Measurements from ENCODE around the gene SECISBP2L.

SECISBP2L gene

GRCh38 chr15:49035825-49036224 is 10.4 kb downstream of the SECISBP2L start:
- H3K9me2 ChIP-seq (replicated peaks; ENCODE audit: insufficient read depth, low read length) = no peaks in the 10 kb centered on the region
- H3K4me3 ChIP-seq (ENCODE audit: insufficient read depth, low read length, poor library complexity, severe bottlenecking) = no peak overlapping the region
- H4K20me1 ChIP-seq (ENCODE audit: low read depth, low read length) = peaks cover under 1% of the 10 kb centered on the region; the same call in 1 of the 2 replicates
- H3K79me2 ChIP-seq (ENCODE audit: insufficient read depth, low read length) = no peaks in the 10 kb centered on the region
- no peaks in the 10 kb centered on the region for H3K27me3 ChIP-seq (ENCODE audit: low read length)
- no peak overlapping the region for H3K27ac ChIP-seq (ENCODE audit: low read depth, low read length)
- H3K9me3 ChIP-seq (ENCODE audit: insufficient read depth, low read length) = no peaks in the 10 kb centered on the region
- H3K4me2 ChIP-seq (ENCODE audit: low read depth, low read length, poor library complexity, severe bottlenecking) = no peak overlapping the region
- no peaks in the 10 kb centered on the region for H3K36me3 ChIP-seq (ENCODE audit: low read length)
- H2AFZ ChIP-seq (ENCODE audit: low read depth, low read length, severe bottlenecking) = no peak overlapping the region
- TF ChIP-seq EZH2phosphoT487 (conservative IDR thresholded peaks at IDR 0.05; ENCODE audit: low read length) = no peak
- TF ChIP-seq CTCF (IDR thresholded peaks at IDR 0.05; ENCODE audit: insufficient read depth, low read length, poor library complexity, severe bottlenecking) = no peak
- H3F3A ChIP-seq (ENCODE audit: insufficient read depth) = no peaks in the 10 kb centered on the region; the same call in 1 of the 2 replicates
- no peak overlapping the region for H3K9ac ChIP-seq (ENCODE audit: low read length)

- no peak overlapping the region for H3K4me2 ChIP-seq (ENCODE audit: low read depth, low read length, poor library complexity, severe bottlenecking)
- H3K9ac ChIP-seq (ENCODE audit: low read length) = no peak overlapping the region
- no peaks in the 10 kb centered on the region for H3K9me3 ChIP-seq (ENCODE audit: insufficient read depth, low read length)
- TF ChIP-seq EZH2phosphoT487 (conservative IDR thresholded peaks at IDR 0.05; ENCODE audit: low read length) = no peak
- TF ChIP-seq CTCF (IDR thresholded peaks at IDR 0.05; ENCODE audit: insufficient read depth, low read length, poor library complexity, severe bottlenecking) = no peak
- no peak overlapping the region for H3K4me3 ChIP-seq (ENCODE audit: insufficient read depth, low read length, poor library complexity, severe bottlenecking)
- H3K27me3 ChIP-seq (ENCODE audit: low read length) = no peaks in the 10 kb centered on the region
- H4K20me1 ChIP-seq (ENCODE audit: low read depth, low read length) = no peaks in the 10 kb centered on the region
- H3K27ac ChIP-seq (ENCODE audit: low read depth, low read length) = no peak overlapping the region
- no peak overlapping the region for H2AFZ ChIP-seq (ENCODE audit: low read depth, low read length, severe bottlenecking)
- no peaks in the 10 kb centered on the region for H3K36me3 ChIP-seq (ENCODE audit: low read length)
- H3K9me2 ChIP-seq (replicated peaks; ENCODE audit: insufficient read depth, low read length) = no peaks in the 10 kb centered on the region
- no peaks in the 10 kb centered on the region for H3F3A ChIP-seq (ENCODE audit: insufficient read depth)
- H3K79me2 ChIP-seq (ENCODE audit: insufficient read depth, low read length) = no peaks in the 10 kb centered on the region
Observed at GRCh38 chr15:49032601-49033145, 13.6 kb downstream of the SECISBP2L start.

GRCh38 chr15:49031804-49032203 is 14.4 kb downstream of the SECISBP2L start:
- Histone ChIP-seq H3K9me3 (ENCODE audit: insufficient read depth, low read length) (no peaks in the 10 kb centered on the region), H3K36me3 (ENCODE audit: low read length) (no peaks in the 10 kb centered on the region), H4K20me1 (ENCODE audit: low read depth, low read length) (no peaks in the 10 kb centered on the region), H3K27ac (ENCODE audit: low read depth, low read length) (no peak overlapping the region), H3K9me2 (replicated peaks; ENCODE audit: insufficient read depth, low read length) (no peaks in the 10 kb centered on the region), H3K4me2 (ENCODE audit: low read depth, low read length, poor library complexity, severe bottlenecking) (no peak overlapping the region), H3K9ac (ENCODE audit: low read length) (no peak overlapping the region), H3K27me3 (ENCODE audit: low read length) (no peaks in the 10 kb centered on the region), H3F3A (ENCODE audit: insufficient read depth) (no peaks in the 10 kb centered on the region), H3K4me3 (ENCODE audit: insufficient read depth, low read length, poor library complexity, severe bottlenecking) (no peak overlapping the region), H3K79me2 (ENCODE audit: insufficient read depth, low read length) (no peaks in the 10 kb centered on the region), H2AFZ (ENCODE audit: low read depth, low read length, severe bottlenecking) (no peak overlapping the region)
- TF ChIP-seq CTCF (IDR thresholded peaks at IDR 0.05; ENCODE audit: insufficient read depth, low read length, poor library complexity, severe bottlenecking) (no peak), EZH2phosphoT487 (conservative IDR thresholded peaks at IDR 0.05; ENCODE audit: low read length) (no peak)
